ENCODE results near the gene TGM1.

Gene TGM1

GRCh38 chr14:24298892-24299254 is 35.9 kb upstream of the TGM1 start:
- Histone ChIP-seq H3K9me3 (ENCODE audit: insufficient read depth, low read depth, low read length) (no peaks in the 10 kb centered on the region), H2BK120ac (ENCODE audit: insufficient read depth, low read length, poor library complexity) (no peak overlapping the region), H3K27me3 (ENCODE audit: insufficient read depth, low read length) (no peaks in the 10 kb centered on the region), H4K8ac (ENCODE audit: low read depth, low read length) (peak overlapping the region; percentile 81), H2BK12ac (ENCODE audit: low read length) (no peak overlapping the region), H2AFZ (ENCODE audit: insufficient read depth, low read length, poor library complexity) (peak overlapping the region; percentile 93), H4K91ac (ENCODE audit: low read depth, low read length) (peak overlapping the region; percentile 33), H3K27ac (ENCODE audit: low read depth, low read length) (no peak overlapping the region), H3K4me2 (ENCODE audit: low read length) (peak overlapping the region; percentile 79), H3K18ac (ENCODE audit: low read length) (peak overlapping the region; percentile 86), H3K9ac (ENCODE audit: low read length) (peak overlapping the region; percentile 89), H4K12ac (ENCODE audit: low read depth, low read length) (peak overlapping the region; percentile 81), H3K4me3 (ENCODE audit: low read depth, low read length) (peak overlapping the region; percentile 84), H3K36me3 (ENCODE audit: control insufficient read depth in 1 of 2, insufficient read depth in 2 of 2, low read length in 2 of 2) (peaks cover 21 to 34% of the 10 kb centered on the region in 2 experiments), H2BK5ac (ENCODE audit: low read depth, low read length, poor library complexity) (peak overlapping the region; percentile 38), H3K79me2 (ENCODE audit: control insufficient read depth, insufficient read depth, low read length, poor library complexity) (peaks cover 9% of the 10 kb centered on the region), H3K23ac (ENCODE audit: low read length) (no peak overlapping the region), H3K4me1 (ENCODE audit: control insufficient read depth in 1 of 2, insufficient read depth in 2 of 2, low read length in 2 of 2) (peaks cover 11 to 14% of the 10 kb centered on the region in 2 experiments), H3K14ac (ENCODE audit: low read length) (peak overlapping the region; percentile 46), H2AK5ac (ENCODE audit: low read length) (peak overlapping the region; percentile 42), H3K4ac (ENCODE audit: low read depth, low read length) (peak overlapping the region; percentile 31), H3K79me1 (ENCODE audit: low read length) (peaks cover 3% of the 10 kb centered on the region)
- no CpG with 5 or more reads among the region's 7 CpGs for WGBS (ENCODE audit: extremely low coverage, insufficient coverage, insufficient read length)
- peak; percentile 26 to 50 for DNase-seq

DNA sequence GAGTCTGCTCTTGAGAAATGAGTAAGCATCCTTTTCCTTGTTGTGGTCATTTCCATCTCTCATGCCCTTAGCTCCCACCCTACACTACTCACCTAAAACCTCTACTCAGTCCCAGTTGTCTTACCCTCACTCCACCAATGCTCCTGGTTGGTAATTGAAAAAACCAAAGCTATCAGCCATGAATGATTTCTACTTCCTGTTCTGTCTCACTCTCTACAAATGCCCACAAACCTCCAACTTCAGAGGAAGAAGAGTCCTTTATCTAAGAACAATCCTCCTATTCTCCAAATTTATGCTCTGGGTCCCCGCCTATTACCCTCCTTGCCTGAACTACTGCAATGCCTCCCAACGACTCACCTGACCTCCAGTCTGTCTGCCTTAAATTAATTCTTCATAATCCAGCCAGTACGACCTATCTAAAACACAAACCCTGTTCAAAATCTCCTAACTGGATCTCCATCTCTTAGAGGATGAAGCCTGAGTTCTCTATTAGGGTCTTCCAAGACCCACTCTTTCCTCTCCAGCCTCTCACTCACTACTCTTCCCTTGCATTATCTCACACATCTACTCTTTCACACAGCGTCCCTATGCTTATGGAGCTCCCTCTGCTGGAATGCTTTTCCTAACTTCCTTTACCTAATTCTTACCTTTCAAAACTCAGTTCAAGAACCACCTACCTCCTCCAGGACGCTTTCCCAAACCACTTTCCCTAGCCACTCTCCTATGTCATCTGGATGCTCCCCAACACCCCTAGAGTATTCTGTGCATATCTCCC is 34.4 kb upstream of the TGM1 start:
- no peak overlapping the region for H3K14ac ChIP-seq (ENCODE audit: low read length)
- H3K9me3 ChIP-seq (ENCODE audit: insufficient read depth, low read depth, low read length) = no peaks in the 10 kb centered on the region
- no peak overlapping the region for H3K4ac ChIP-seq (ENCODE audit: low read depth, low read length)
- H3K79me1 ChIP-seq (ENCODE audit: low read length) = peaks cover 3% of the 10 kb centered on the region
- peaks cover 9% of the 10 kb centered on the region for H3K79me2 ChIP-seq (ENCODE audit: control insufficient read depth, insufficient read depth, low read length, poor library complexity)
- peaks cover 20 to 25% of the 10 kb centered on the region in 2 experiments for H3K36me3 ChIP-seq (ENCODE audit: control insufficient read depth in 1 of 2, insufficient read depth in 2 of 2, low read length in 2 of 2)
- DNase-seq = peak; percentile 22 to 73
- no peak overlapping the region for H3K27ac ChIP-seq (ENCODE audit: low read depth, low read length)
- H3K27me3 ChIP-seq (ENCODE audit: insufficient read depth, low read length) = no peaks in the 10 kb centered on the region
- peak overlapping the region; percentile 1 for H4K91ac ChIP-seq (ENCODE audit: low read depth, low read length)
- no peak overlapping the region for H4K8ac ChIP-seq (ENCODE audit: low read depth, low read length)
- H2AK5ac ChIP-seq (ENCODE audit: low read length) = no peak overlapping the region
- no peak overlapping the region for H2BK5ac ChIP-seq (ENCODE audit: low read depth, low read length, poor library complexity)
- H4K12ac ChIP-seq (ENCODE audit: low read depth, low read length) = no peak overlapping the region
- WGBS (ENCODE audit: extremely low coverage, insufficient coverage, insufficient read length) = no CpG with 5 or more reads among the region's 5 CpGs
- H3K4me2 ChIP-seq (ENCODE audit: low read length) = no peak overlapping the region
- no peak overlapping the region for H3K9ac ChIP-seq (ENCODE audit: low read length)
- H3K4me1 ChIP-seq (ENCODE audit: control insufficient read depth in 1 of 2, insufficient read depth in 2 of 2, low read length in 2 of 2) = peaks cover 11 to 14% of the 10 kb centered on the region in 2 experiments
- H2AFZ ChIP-seq (ENCODE audit: insufficient read depth, low read length, poor library complexity) = no peak overlapping the region
- no peak overlapping the region for H3K23ac ChIP-seq (ENCODE audit: low read length)
- H3K18ac ChIP-seq (ENCODE audit: low read length) = no peak overlapping the region
- no peak overlapping the region for H3K4me3 ChIP-seq (ENCODE audit: low read depth, low read length)
- no peak overlapping the region for H2BK12ac ChIP-seq (ENCODE audit: low read length)
- no peak overlapping the region for H2BK120ac ChIP-seq (ENCODE audit: insufficient read depth, low read length, poor library complexity)

DNA sequence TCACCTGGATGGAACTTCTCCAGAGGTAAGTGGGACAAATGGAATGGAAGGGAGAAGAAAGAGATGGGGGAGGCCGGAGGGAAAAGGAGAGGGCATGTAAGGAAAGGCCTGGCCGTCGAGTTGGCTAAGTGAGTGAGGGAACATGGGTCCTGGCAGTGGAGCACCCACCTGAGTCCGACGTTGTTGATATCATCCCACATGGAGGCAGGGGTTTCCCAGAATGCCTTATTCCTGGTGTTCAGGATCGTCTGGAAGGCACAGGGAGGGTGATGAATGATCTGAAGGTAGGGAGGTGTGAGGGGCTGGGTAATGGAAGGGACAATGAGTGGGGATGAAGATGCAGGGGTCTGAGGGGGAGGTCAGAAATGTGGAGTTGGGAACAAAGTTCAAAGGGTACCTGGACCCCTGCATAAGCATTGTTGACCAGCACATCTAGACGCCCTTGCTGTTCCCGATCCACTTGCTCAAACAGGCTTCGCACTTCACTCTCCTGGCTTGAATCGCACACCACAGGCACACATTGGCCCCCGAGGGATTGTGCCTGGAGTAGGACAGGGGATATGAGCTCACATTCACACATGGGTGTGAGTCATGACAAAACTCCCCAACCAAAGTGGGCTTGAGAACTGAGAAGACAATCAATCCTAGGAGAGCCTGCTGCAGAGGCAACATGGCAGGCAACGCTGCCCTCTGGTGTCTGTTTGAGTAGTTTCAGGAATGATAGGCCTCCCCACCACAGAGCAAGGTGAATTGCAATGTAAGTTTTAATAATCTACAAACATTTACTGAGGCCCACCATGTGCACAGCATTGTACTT is 33.6 kb upstream of the TGM1 start:
- H4K12ac ChIP-seq (ENCODE audit: low read depth, low read length) = peak overlapping the region; percentile 29
- H2AK5ac ChIP-seq (ENCODE audit: low read length) = peak overlapping the region; percentile 6
- no peak overlapping the region for H2BK120ac ChIP-seq (ENCODE audit: insufficient read depth, low read length, poor library complexity)
- H3K27me3 ChIP-seq (ENCODE audit: insufficient read depth, low read length) = no peaks in the 10 kb centered on the region
- no peak overlapping the region for H3K4me3 ChIP-seq (ENCODE audit: low read depth, low read length)
- no CpG with 5 or more reads among the region's 12 CpGs for WGBS (ENCODE audit: extremely low coverage, insufficient coverage, insufficient read length)
- H3K9ac ChIP-seq (ENCODE audit: low read length) = no peak overlapping the region
- H3K14ac ChIP-seq (ENCODE audit: low read length) = no peak overlapping the region
- no peaks in the 10 kb centered on the region for H3K9me3 ChIP-seq (ENCODE audit: insufficient read depth, low read depth, low read length)
- H2BK12ac ChIP-seq (ENCODE audit: low read length) = no peak overlapping the region
- DNase-seq = peak; percentile 70 to 84
- H3K79me2 ChIP-seq (ENCODE audit: control insufficient read depth, insufficient read depth, low read length, poor library complexity) = peaks cover 9% of the 10 kb centered on the region
- H3K4ac ChIP-seq (ENCODE audit: low read depth, low read length) = peak overlapping the region; percentile 4
- peaks cover 11 to 14% of the 10 kb centered on the region in 2 experiments for H3K4me1 ChIP-seq (ENCODE audit: control insufficient read depth in 1 of 2, insufficient read depth in 2 of 2, low read length in 2 of 2)
- H4K91ac ChIP-seq (ENCODE audit: low read depth, low read length) = peak overlapping the region; percentile 29
- peaks cover 3% of the 10 kb centered on the region for H3K79me1 ChIP-seq (ENCODE audit: low read length)
- H4K8ac ChIP-seq (ENCODE audit: low read depth, low read length) = peak overlapping the region; percentile 13
- H3K18ac ChIP-seq (ENCODE audit: low read length) = no peak overlapping the region
- no peak overlapping the region for H2BK5ac ChIP-seq (ENCODE audit: low read depth, low read length, poor library complexity)
- peak overlapping the region; percentile 11 for H3K27ac ChIP-seq (ENCODE audit: low read depth, low read length)
- H3K23ac ChIP-seq (ENCODE audit: low read length) = no peak overlapping the region
- peak overlapping the region; percentile 6 for H3K4me2 ChIP-seq (ENCODE audit: low read length)
- H2AFZ ChIP-seq (ENCODE audit: insufficient read depth, low read length, poor library complexity) = peak overlapping the region; percentile 20
- H3K36me3 ChIP-seq (ENCODE audit: control insufficient read depth in 1 of 2, insufficient read depth in 2 of 2, low read length in 2 of 2) = peaks cover 22 to 26% of the 10 kb centered on the region in 2 experiments

DNA sequence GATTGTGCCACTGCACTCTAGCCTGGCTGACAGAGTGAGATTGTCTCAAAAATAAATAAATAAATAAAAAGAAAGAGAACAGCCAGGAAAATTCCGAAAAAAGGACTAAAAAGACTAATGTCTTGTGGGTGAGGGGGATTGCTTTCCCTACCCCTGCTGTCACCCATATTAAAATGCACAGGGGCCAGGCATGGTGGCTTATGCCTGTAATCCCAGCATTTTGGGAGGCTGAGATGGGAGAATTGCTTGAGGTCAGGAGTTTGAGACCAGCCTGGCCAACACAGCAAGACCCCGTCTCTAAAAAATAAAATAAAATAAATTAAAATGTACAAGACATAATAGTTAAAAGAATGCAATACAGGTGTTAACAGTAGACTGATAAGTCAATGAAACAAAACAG is 30.5 kb upstream of the TGM1 start:
- Histone ChIP-seq H4K91ac (ENCODE audit: low read depth, low read length) (no peak overlapping the region), H3K27me3 (ENCODE audit: insufficient read depth, low read length) (no peaks in the 10 kb centered on the region), H2AK5ac (ENCODE audit: low read length) (no peak overlapping the region), H3K79me1 (ENCODE audit: low read length) (no peaks in the 10 kb centered on the region), H4K8ac (ENCODE audit: low read depth, low read length) (no peak overlapping the region), H3K4me3 (ENCODE audit: low read depth, low read length) (no peak overlapping the region), H3K9ac (ENCODE audit: low read length) (no peak overlapping the region), H3K14ac (ENCODE audit: low read length) (no peak overlapping the region), H3K79me2 (ENCODE audit: control insufficient read depth, insufficient read depth, low read length, poor library complexity) (no peaks in the 10 kb centered on the region), H3K27ac (ENCODE audit: low read depth, low read length) (no peak overlapping the region), H3K4me2 (ENCODE audit: low read length) (no peak overlapping the region), H4K12ac (ENCODE audit: low read depth, low read length) (no peak overlapping the region), H3K36me3 (ENCODE audit: control insufficient read depth in 1 of 2, insufficient read depth in 2 of 2, low read length in 2 of 2) (peaks cover 39 to 46% of the 10 kb centered on the region in 2 experiments), H3K4ac (ENCODE audit: low read depth, low read length) (no peak overlapping the region), H2BK5ac (ENCODE audit: low read depth, low read length, poor library complexity) (no peak overlapping the region), H3K4me1 (ENCODE audit: control insufficient read depth in 1 of 2, insufficient read depth in 2 of 2, low read length in 2 of 2) (peaks cover 2 to 3% of the 10 kb centered on the region in 2 experiments), H2BK120ac (ENCODE audit: insufficient read depth, low read length, poor library complexity) (no peak overlapping the region), H2BK12ac (ENCODE audit: low read length) (no peak overlapping the region), H3K23ac (ENCODE audit: low read length) (no peak overlapping the region), H3K9me3 (ENCODE audit: insufficient read depth, low read depth, low read length) (no peaks in the 10 kb centered on the region), H2AFZ (ENCODE audit: insufficient read depth, low read length, poor library complexity) (no peak overlapping the region), H3K18ac (ENCODE audit: low read length) (no peak overlapping the region)
- WGBS (ENCODE audit: extremely low coverage, insufficient coverage, insufficient read length) = no CpG with 5 or more reads among the region's 2 CpGs
- no peak for DNase-seq

Measured in trophoblast cell (in vitro differentiated cells and primary cell).